ENCODE data around the gene FECH. TPM values are rescaled to one million over a fixed set of nuclear protein-coding genes. Genes with fewer than 3 reads are reported as not detected.

FECH gene
- total RNA-seq, 4 donors from 2014 or later = 23.1 to 42.2 (median 33.1) TPM

DNA sequence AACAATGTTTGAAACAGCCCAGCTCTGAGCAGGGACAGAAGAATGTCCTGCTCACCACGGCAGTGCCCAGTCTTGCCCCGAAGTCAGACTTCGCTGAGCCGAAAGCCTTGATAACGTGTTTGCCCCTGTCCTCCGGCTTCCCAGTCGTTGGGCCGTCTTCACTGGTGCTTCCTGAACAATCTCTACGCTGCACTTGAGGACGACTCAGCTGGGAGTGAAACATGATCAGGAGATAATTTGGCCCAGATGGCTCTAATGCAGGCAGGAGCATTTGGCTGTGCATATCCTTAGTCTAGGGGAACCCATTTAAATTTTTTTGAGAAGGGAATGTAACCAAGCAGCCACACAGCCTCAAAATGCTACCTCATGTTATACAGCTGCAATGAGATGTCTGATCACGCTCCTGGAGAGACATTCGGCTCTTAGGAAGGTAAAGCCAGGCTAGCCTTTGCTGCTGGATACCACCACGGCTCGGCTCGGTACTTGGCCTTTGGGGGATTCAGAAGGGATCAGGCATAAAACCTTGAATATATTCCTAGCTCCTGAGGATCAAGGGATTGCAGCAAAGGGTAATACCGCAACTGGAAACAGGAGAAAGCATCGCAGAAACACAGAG, 43.6 kb downstream of the FECH start:
- no peak for DNase-seq
- TF ChIP-seq POLR2A (IDR thresholded peaks at IDR 0.05) = no peak
- TF ChIP-seq, protein P1, sequence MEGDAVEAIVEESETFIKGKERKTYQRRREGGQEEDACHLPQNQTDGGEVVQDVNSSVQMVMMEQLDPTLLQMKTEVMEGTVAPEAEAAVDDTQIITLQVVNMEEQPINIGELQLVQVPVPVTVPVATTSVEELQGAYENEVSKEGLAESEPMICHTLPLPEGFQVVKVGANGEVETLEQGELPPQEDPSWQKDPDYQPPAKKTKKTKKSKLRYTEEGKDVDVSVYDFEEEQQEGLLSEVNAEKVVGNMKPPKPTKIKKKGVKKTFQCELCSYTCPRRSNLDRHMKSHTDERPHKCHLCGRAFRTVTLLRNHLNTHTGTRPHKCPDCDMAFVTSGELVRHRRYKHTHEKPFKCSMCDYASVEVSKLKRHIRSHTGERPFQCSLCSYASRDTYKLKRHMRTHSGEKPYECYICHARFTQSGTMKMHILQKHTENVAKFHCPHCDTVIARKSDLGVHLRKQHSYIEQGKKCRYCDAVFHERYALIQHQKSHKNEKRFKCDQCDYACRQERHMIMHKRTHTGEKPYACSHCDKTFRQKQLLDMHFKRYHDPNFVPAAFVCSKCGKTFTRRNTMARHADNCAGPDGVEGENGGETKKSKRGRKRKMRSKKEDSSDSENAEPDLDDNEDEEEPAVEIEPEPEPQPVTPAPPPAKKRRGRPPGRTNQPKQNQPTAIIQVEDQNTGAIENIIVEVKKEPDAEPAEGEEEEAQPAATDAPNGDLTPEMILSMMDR (IDR thresholded peaks at IDR 0.05) = no peak
- peaks cover 0 to 2% (median 0%) of the 10 kb centered on the region in 4 donors for H3K27me3 ChIP-seq
- intact Hi-C loops (cut with DNase I) = no loop called here
- H3K27ac ChIP-seq = no peak overlapping the region
- H3K36me3 ChIP-seq = peaks cover 0 to 5% (median 0%) of the 10 kb centered on the region in 3 donors
- H3K4me1 ChIP-seq = no peaks in the 10 kb centered on the region
- WGBS, 2 donors = 72 to 77% methylated on average over 15 to 16 of the region's 17 CpGs
- no peaks in the 10 kb centered on the region for H3K9me3 ChIP-seq
- H3K4me3 ChIP-seq = no peak overlapping the region

DNA sequence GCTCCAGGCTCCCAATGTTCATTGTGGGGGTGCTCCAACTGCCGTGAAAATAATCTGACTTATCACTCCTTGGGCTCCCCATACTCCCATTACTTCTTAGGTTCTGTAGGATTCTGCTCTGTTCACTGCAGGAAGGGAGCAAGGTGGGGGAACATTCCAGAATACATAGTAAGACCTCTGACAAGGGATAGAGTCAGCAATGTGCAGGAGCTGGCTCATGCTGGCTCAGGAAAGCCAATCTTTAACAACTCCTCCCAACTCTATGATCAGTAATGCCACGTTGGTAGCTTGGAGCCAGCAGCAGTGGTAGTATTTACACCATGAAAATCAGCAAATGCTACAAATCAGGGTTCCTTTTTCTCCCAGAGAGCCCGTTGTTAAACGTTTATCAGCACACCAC, 44.4 kb downstream of the FECH start:
- Histone ChIP-seq H3K4me1 (no peaks in the 10 kb centered on the region), H3K36me3 (no peaks in the 10 kb centered on the region), H3K27ac (no peak overlapping the region), H3K4me3 (no peak overlapping the region), H3K9me3 (no peaks in the 10 kb centered on the region), H3K27me3 (peaks cover 0 to 2% (median 0%) of the 10 kb centered on the region in 4 donors)
- intact Hi-C loops (cut with DNase I) = no loop called here
- TF ChIP-seq POLR2A (IDR thresholded peaks at IDR 0.05) = no peak
- TF ChIP-seq, protein P1 (IDR thresholded peaks at IDR 0.05) = no peak
- WGBS, 2 donors = 38 to 54% methylated on average over 4 of the region's 4 CpGs
- DNase-seq = no peak

- no peak overlapping the region for H3K27ac ChIP-seq
- no peak for TF ChIP-seq POLR2A (IDR thresholded peaks at IDR 0.05)
- TF ChIP-seq, protein P1 (IDR thresholded peaks at IDR 0.05) = no peak
- no peaks in the 10 kb centered on the region for H3K9me3 ChIP-seq
- H3K36me3 ChIP-seq = no peaks in the 10 kb centered on the region
- no peak overlapping the region for H3K4me3 ChIP-seq
- DNase-seq = no peak
- no peaks in the 10 kb centered on the region for H3K4me1 ChIP-seq
- 75 to 100% methylated on average over 1 to 2 of the region's 4 CpGs for WGBS, 2 donors
- H3K27me3 ChIP-seq = peaks cover 0 to 2% (median 0%) of the 10 kb centered on the region in 4 donors
- intact Hi-C loops (cut with DNase I) = no loop called here
These were observed 46.8 kb downstream of the FECH start for GRCh38 chr18:57539702-57540101.

DNA sequence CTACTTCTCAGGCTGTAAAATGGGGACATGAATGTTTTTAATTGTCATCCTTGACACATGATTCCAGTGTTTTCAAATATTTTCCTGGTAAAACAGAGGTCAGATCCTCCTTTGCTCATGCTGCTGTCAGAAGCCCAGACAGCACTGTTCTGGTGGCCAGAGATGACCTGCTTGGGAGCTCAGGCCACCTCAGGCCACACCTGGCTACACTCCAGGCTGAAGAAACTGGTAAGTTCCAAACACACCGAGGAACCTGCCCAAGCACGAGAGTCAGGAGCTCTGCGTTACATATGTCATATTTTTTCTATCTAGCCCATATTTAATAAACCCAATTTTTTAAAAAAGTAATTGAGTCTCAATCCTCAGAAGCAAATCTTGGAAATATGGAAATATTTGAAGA, 47.9 kb downstream of the FECH start:
- H3K4me3 ChIP-seq = no peak overlapping the region
- no peak overlapping the region for H3K27ac ChIP-seq
- no peak for DNase-seq
- H3K36me3 ChIP-seq = no peaks in the 10 kb centered on the region
- 74 to 78% methylated on average over 3 of the region's 3 CpGs for WGBS, 2 donors
- H3K27me3 ChIP-seq = peaks cover 0 to 2% (median 0%) of the 10 kb centered on the region in 4 donors
- no peak for TF ChIP-seq POLR2A (IDR thresholded peaks at IDR 0.05)
- TF ChIP-seq, protein P1 (IDR thresholded peaks at IDR 0.05) = no peak
- H3K9me3 ChIP-seq = no peaks in the 10 kb centered on the region
- H3K4me1 ChIP-seq = peaks cover 0 to 1% (median 0%) of the 10 kb centered on the region in 3 donors
- intact Hi-C loops (cut with DNase I) = no loop called here

GRCh38 chr18:57534511-57534909, 52.0 kb downstream of the FECH start:
- Histone ChIP-seq H3K36me3 (no peaks in the 10 kb centered on the region), H3K9me3 (no peaks in the 10 kb centered on the region), H3K4me1 (peaks cover 0 to 8% (median 3%) of the 10 kb centered on the region in 3 donors), H3K4me3 (no peak overlapping the region), H3K27me3 (peaks cover 0 to 2% (median 0%) of the 10 kb centered on the region in 4 donors), H3K27ac (no peak overlapping the region)
- TF ChIP-seq POLR2A (IDR thresholded peaks at IDR 0.05) = no peak
- TF ChIP-seq, protein P1 (IDR thresholded peaks at IDR 0.05) = no peak
- intact Hi-C loops (cut with DNase I) = no loop called here
- no peak for DNase-seq

Measured in esophagus squamous epithelium (tissue), 5 donors.